Mucosa of descending colon (tissue), 3 donors: ENCODE results near the gene ANKK1. TPM values are rescaled to one million over a fixed set of nuclear protein-coding genes. Genes with fewer than 3 reads are reported as not detected.

ENCODE experiments used
- ATAC-seq: fragments of 200-7000 bp; cut with Tn5 transposase; one replicate; pipeline ENCODE4 v1.9.1; 2020; ENCODE audit warnings: mild to moderate bottlenecking, moderate library complexity
- DNase-seq, 3 donors: peaks; one replicate each; pipeline ENCODE4 v3.0.0-alpha.2; 2020
- H3K36me3 ChIP-seq: fragments of 200-600 bp; one replicate; pipeline ENCODE4 v1.8.0; 2021; ENCODE audit warnings: low read depth, mild to moderate bottlenecking
- H3K4me1 ChIP-seq: fragments of 200-600 bp; one replicate; pipeline ENCODE4 v1.8.0; 2021; ENCODE audit warnings: low read depth, mild to moderate bottlenecking
- H3K4me3 ChIP-seq: fragments of 200-600 bp; one replicate; pipeline ENCODE4 v1.8.0; 2021; ENCODE audit warnings: mild to moderate bottlenecking
- H3K9me3 ChIP-seq: fragments of 200-600 bp; one replicate; pipeline ENCODE4 v1.8.0; 2021; ENCODE audit warnings: mild to moderate bottlenecking
- CTCF ChIP-seq: fragments of 200-600 bp; IDR thresholded peaks from one replicate; pipeline ENCODE4 v1.8.0; 2022; ENCODE audit warnings: antibody characterized with exemption, mild to moderate bottlenecking
- intact Hi-C, 2 donors: fragments of 100-400 bp; cut with DNase I in 1 of 2; cut with micrococcal nuclease in 1 of 2; formaldehyde crosslinking; loops; one replicate each; pipeline versions ENCODE4 v1.11.0 to v1.11.1; 2022; cut with DNase I, micrococcal nuclease
- total RNA-seq, 3 donors: library from RNA; stranded (reverse); fragmentation: NEBNext Ultra II Directional in 2 of 3; extraction: Animal tissue kit (Norgen Biotek cat#: 25700) in 2 of 3; gene quantifications; one replicate each; pipeline versions ENCODE4 v1.2.1 to v1.2.4, GENCODE V29; 2021 to 2023
- donor health status: DM: no; HTN: no; CAD: no; lungs with moderate emphysema.
- donor health status: DM: no; HTN: no; CAD: no.
- donor health status: DM: no; HTN: yes; CAD: no.

Gene ANKK1
- total RNA-seq, 3 donors from 2014 or later: 0.19 to 0.28 (median 0.26) TPM

- intact Hi-C loops: no loop called here
- ATAC-seq: no peak
These were observed 6.0 kb downstream of the ANKK1 start for GRCh38 chr11:113393501-113393985.

GRCh38 chr11:113394919-113395318, 7.3 kb downstream of the ANKK1 start:
- no peaks in the 10 kb centered on the region for H3K36me3 ChIP-seq
- intact Hi-C loops: no loop called here
- no peaks in the 10 kb centered on the region for H3K9me3 ChIP-seq
- no peak for TF ChIP-seq CTCF
- H3K4me1 ChIP-seq: no peaks in the 10 kb centered on the region
- H3K4me3 ChIP-seq: no peak overlapping the region
- no peak for ATAC-seq
- no peak for DNase-seq

More at GRCh38 chr11:113393501-113393985, 6.0 kb downstream of the ANKK1 start:
- no peaks in the 10 kb centered on the region for H3K4me1 ChIP-seq
- no peaks in the 10 kb centered on the region for H3K9me3 ChIP-seq
- TF ChIP-seq CTCF: no peak
- DNase-seq: no peak
- H3K4me3 ChIP-seq: no peak overlapping the region
- no peaks in the 10 kb centered on the region for H3K36me3 ChIP-seq

GRCh38 chr11:113395782-113396336, 8.3 kb downstream of the ANKK1 start:
- Histone ChIP-seq H3K4me1 (no peaks in the 10 kb centered on the region), H3K4me3 (no peak overlapping the region), H3K9me3 (no peaks in the 10 kb centered on the region), H3K36me3 (no peaks in the 10 kb centered on the region)
- no peak for TF ChIP-seq CTCF
- no peak for DNase-seq
- no peak for ATAC-seq
- intact Hi-C loops: no loop called here

- no peak overlapping the region for H3K4me3 ChIP-seq
- ATAC-seq: no peak
- H3K9me3 ChIP-seq: no peaks in the 10 kb centered on the region
- TF ChIP-seq CTCF: no peak
- intact Hi-C loops: no loop called here
- no peak for DNase-seq
- H3K4me1 ChIP-seq: no peaks in the 10 kb centered on the region
- H3K36me3 ChIP-seq: no peaks in the 10 kb centered on the region
These were observed 9.1 kb downstream of the ANKK1 start for GRCh38 chr11:113396690-113397089.

GRCh38 chr11:113397212-113397611, 9.6 kb downstream of the ANKK1 start:
- no peak for ATAC-seq
- intact Hi-C loops: no loop called here
- DNase-seq: no peak

More at GRCh38 chr11:113397212-113397611, 9.6 kb downstream of the ANKK1 start:
- no peak for TF ChIP-seq CTCF
- Histone ChIP-seq H3K4me1 (no peaks in the 10 kb centered on the region), H3K9me3 (no peaks in the 10 kb centered on the region), H3K36me3 (no peaks in the 10 kb centered on the region), H3K4me3 (no peak overlapping the region)
